Activated CD8-positive, alpha-beta memory T cell treated with anti-CD3 and anti-CD28 coated beads for 4 hours (primary cell): ENCODE results near the gene ZNF136.

Experiments
- DNase-seq, 2 donors: peaks; one replicate each; pipeline ENCODE4 v3.0.0-alpha.2; 2020; ENCODE audit warnings: low read depth in 2 of 2

Gene ZNF136

DNA sequence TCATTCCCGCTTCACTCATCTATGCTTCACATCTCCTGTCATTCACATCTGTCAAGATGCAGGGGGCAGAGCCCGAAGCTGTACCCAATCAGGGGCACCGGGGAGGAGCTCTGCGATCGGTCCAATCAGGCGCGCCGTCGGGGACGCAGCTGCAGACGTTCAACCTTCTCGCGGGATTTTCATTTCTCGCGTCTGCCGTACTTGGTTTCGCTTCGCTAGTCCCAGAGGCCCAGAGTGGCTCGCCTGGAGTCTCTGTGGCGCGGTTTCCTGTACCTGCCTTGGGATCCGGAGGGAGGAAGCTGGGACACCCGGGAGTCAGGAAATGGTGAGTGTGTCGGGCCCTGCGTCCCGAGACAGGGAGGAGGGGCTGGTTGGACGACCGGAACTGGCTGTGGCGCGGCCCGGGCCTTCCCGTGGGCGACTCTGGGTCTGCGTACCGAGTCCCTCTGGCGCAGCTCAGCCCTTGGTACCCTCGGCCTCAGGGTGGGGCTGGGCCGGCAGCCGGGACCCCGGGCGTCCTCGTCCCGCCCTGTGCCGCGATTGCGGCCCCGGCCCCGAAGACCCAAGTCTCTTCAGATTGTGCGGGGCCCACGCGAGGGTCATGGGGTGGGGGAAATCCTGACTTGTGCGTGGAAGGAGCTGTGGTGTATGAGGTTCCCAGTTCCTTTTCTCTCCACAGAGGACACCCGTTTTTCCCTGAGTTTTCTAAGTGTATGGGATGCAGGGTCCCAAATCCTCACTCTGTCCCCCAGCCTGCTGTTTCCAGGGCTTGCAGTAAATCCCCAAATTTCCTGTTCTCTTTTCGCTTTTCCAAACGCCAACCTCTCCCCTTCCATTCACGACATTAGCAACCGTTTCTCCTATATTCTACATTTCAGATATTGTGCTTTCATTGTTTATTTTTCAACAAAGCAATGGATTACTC is at the start of gene ZNF136:
Gene ZNF136, plus strand, starts transcription at position 215 of the 925 bp plus-strand sequence. Its CDS starts 108 bp downstream, at position 323.
- peak; percentile 84 to 88 for DNase-seq

DNA sequence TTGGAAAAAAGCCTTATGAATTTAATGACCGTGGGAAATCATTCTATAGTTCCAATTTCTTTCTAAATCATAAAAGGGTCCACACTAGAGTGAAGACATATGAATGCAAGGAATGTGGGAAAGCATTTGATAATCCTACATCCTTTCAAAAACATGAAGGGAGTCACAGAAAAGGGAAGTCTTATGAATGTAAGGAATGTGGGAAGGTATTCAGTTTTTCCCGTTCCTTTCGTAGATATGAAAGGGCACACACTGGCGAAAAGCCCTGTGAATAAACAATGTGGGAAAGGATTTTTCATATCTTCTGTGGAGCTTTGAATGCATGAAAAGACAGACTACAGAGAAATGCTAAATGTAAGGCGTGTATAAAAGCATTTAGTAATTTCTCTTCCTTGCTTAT is 49.8 kb upstream of the ZNF136 start:
- no peak for DNase-seq

GRCh38 chr19:12117201-12117970 is 45.5 kb upstream of the ZNF136 start:
- DNase-seq, result no peak

DNA sequence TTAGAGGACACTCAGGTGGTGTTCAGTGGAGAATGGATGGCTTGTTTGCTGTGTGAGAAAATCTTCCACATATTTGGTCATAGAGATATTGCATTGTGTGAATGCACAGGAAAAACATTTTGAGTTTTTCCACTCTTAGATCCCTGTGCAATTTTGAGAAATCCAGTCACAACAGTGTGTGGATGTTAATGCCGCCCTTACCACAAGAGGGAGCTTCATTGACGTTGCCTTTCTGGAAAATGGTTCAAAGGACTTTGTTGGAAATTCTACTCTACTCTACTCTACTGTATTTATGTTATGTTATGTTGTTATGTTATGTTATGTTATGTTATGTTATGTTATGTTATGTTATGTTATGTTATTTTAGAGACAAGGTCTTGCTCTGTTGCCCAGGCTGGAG is 36.2 kb upstream of the ZNF136 start:
- no peak for DNase-seq

DNA sequence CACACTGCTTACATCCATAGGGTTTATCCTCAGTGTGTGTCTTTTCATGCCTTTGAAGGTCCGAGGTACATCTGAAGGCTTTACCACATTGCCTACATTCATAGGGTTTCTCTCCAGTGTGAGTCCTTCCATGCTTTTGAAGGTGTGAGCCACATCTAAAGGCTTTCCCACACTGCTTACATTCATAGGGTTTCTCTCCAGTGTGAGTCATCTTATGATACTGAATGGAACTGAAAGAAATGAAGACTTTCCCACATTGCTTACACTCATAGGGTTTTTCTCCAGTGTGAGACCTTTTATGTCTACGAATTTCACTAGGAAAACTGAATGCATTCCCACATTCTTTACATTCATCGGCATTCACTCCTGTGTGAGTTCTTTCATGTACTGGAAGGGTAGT is 29.8 kb upstream of the ZNF136 start:
- no peak for DNase-seq

GRCh38 chr19:12137221-12137940 is 25.5 kb upstream of the ZNF136 start:
- no peak for DNase-seq

DNA sequence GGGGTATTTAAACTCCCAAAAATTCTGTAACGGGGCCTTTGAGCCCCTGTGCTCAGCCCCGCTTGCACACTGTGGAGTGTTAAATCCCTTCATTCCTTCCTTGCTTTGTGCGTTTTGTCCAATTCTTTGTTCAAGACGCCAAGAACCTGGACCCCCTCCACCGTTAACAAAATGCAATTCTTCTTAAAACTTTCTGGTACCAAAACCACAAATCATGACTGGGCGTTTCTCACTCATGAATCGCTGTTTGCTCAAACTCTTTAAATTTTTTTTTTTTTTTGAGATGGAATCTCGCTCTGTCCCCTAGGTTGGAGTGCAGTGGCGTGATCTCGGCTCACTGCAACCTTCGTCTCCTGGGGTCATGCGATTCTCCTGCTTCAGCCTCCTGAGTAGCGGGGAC is 23.6 kb upstream of the ZNF136 start:
- no peak for DNase-seq

GRCh38 chr19:12139885-12140544 is 22.9 kb upstream of the ZNF136 start, which contains the start of gene ZNF20:
TSS of gene ZNF20 (minus strand) at chr19:12140350. CDS start at chr19:12140182, 168 bp downstream.
- DNase-seq, result peak; percentile 75 to 80

DNA sequence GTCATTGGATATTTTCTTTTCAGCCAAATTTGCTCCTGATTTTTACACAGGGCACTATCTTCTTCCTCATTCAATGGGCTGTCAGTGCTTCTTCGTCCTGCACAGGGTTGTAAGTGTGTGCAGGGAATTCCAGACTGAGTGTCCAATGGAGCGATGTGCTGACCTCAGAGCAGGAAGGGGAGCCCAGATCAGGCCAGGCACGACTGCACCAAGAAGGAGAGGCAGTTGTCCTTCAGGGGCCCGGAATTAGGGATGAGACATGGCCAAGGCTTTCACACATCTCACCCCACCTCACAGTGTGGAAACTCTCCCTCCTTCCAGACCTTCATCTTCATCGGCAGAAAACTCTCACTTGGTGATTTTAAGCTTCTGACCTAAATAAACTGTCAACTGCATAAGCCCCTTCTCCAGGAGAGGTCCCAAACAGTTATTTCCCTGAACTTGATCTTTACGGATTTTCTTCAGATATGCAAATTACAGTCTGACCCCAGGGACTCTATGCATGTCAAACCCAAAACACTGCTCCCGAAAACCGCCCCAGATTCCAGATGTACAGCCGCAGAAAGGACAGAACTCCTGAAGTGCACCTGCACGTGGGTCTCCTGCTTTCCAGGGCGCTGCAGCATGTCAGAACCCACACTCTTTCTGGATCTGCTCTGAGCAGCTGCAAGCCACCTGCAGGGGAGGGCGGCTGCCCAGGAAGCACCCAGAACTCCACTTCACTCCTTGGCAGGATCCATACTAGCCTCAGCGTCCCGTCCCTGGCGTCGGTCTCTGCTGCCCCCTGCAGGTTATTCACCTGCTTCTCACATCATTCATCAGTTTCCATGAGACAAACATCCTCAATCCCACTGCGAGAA is 22.1 kb upstream of the ZNF136 start:
- peak; percentile 69 to 72 for DNase-seq

GRCh38 chr19:12141405-12141736 is 21.5 kb upstream of the ZNF136 start:
- DNase-seq, result no peak

GRCh38 chr19:12145348-12145747 is 17.5 kb upstream of the ZNF136 start:
- no peak for DNase-seq

GRCh38 chr19:12155324-12155860 is 7.5 kb upstream of the ZNF136 start:
- no peak for DNase-seq

- DNase-seq, result no peak
Measured at GRCh38 chr19:12156223-12157058, 6.5 kb upstream of the ZNF136 start, which contains the start of gene ZNF625. TSS of gene ZNF625 (minus strand) at chr19:12156734. CDS start at chr19:12156558, 176 bp downstream.

GRCh38 chr19:12159773-12160414 is 3.0 kb upstream of the ZNF136 start:
- no peak for DNase-seq

GRCh38 chr19:12162513-12162881 is 399 bp upstream of the ZNF136 start:
- no peak for DNase-seq

DNA sequence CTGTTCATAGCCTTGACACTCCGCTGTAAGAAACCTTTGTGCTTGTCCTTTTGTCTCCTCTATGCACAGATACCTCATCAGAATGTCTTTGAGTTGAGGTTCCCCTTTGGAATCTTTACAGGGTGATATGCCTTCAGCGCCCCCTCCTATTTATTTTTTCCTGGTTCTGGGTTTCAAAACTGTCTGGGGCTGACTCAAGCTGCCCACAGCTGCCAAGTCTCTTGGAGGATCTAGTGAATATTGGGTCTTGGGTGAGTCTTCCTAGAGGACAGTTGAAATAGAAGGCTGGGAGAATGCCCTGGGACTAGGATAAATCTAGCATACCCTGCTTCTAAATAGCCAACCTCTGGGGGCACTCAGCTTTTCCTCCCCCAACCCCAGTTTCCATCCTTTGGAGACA is 930 bp downstream of the ZNF136 start:
- no peak for DNase-seq

GRCh38 chr19:12166626-12167025 is 3.7 kb downstream of the ZNF136 start:
- no peak for DNase-seq

- no peak for DNase-seq
Measured at GRCh38 chr19:12180377-12180776, 17.5 kb downstream of the ZNF136 start.

DNA sequence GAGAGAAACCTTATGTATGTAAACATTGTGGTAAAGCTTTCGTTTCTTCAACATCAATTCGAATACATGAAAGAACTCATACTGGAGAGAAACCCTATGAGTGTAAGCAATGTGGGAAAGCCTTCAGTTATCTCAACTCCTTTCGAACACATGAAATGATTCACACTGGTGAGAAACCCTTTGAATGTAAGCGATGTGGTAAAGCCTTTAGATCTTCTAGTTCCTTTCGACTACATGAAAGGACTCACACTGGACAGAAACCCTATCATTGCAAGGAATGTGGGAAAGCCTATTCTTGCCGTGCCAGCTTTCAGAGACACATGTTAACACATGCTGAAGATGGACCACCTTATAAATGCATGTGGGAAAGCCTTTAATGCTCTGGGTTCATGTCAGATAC is 24.7 kb downstream of the ZNF136 start:
- no peak for DNase-seq
